Endothelial cell of umbilical vein (primary cell): ENCODE measurements around the gene C14orf93.

Experiments used
- CTCF ChIP-seq, 2 donors: IDR thresholded peaks; 1 replicate in 1 of 2; 2 replicates in 1 of 2; pipeline ENCODE4 v1.5.1; 2011; ENCODE audit warnings: low read length in 2 of 2, mild to moderate bottlenecking in 2 of 2, moderate library complexity in 2 of 2, control low read depth in 1 of 2, inconsistent platforms in 1 of 2, low read depth in 1 of 2; ENCODE audit not compliant: insufficient read depth in 1 of 2; ENCODE audit errors: extremely low read depth in 1 of 2
- EZH2 ChIP-seq: IDR thresholded peaks from 2 replicates; pipeline ENCODE4 v1.6.1; 2012; ENCODE audit warnings: borderline replicate concordance, low read depth, mild to moderate bottlenecking, moderate library complexity, low read length, inconsistent platforms; ENCODE audit not compliant: severe bottlenecking
- POLR2AphosphoS5 ChIP-seq: IDR thresholded peaks from 2 replicates; pipeline ENCODE4 v1.6.1; 2012; ENCODE audit warnings: low read depth, mild to moderate bottlenecking, control low read depth, low read length, moderate library complexity; ENCODE audit not compliant: insufficient read depth

- TF ChIP-seq POLR2AphosphoS5 (no peak), EZH2 (no peak), CTCF (IDR thresholded peaks at IDR 0.05; ENCODE audit: extremely low read depth in 1 of 2, insufficient read depth in 1 of 2, low read depth in 1 of 2, low read length in 2 of 2) (no peak)
These were observed 33.2 kb upstream of the C14orf93 start for GRCh38 chr14:23043145-23043544.
